NCI-H128 (cell line): ENCODE measurements around the gene ARSH.
"Not testable (repeated sequence)": the region's sequence is repeated elsewhere in the genome, so short reads cannot be mapped to it uniquely, and the experiment has no call there.

ENCODE experiments used
- DNase-seq: peaks from one replicate; lab custom pipeline; 2025; ENCODE audit not compliant: unreplicated experiment; lab: John Stamatoyannopoulos, UW

ARSH gene

GRCh38 chrX:3037218-3037617 lies 30.9 kb downstream of the ARSH start:
- no peak for DNase-seq

GRCh38 chrX:3044196-3044595 lies 37.9 kb downstream of the ARSH start:
- DNase-seq: no peak

- DNase-seq: no peak
These were observed 38.3 kb downstream of the ARSH start for GRCh38 chrX:3044671-3045070.

GRCh38 chrX:3046253-3047240 lies 40.2 kb downstream of the ARSH start:
- DNase-seq: no peak

GRCh38 chrX:3050523-3051175 lies 44.3 kb downstream of the ARSH start:
- not testable (repeated sequence) for DNase-seq

GRCh38 chrX:3052860-3053259 lies 46.5 kb downstream of the ARSH start:
- DNase-seq: no peak

- DNase-seq: no peak
These were observed 60.2 kb downstream of the ARSH start for GRCh38 chrX:3066555-3066954.

GRCh38 chrX:3075959-3076358 lies 69.6 kb downstream of the ARSH start:
- no peak for DNase-seq

GRCh38 chrX:3076416-3076991 lies 70.2 kb downstream of the ARSH start:
- no peak for DNase-seq
